ENCODE data around the gene IL3RA. TPM values are rescaled to one million over a fixed set of nuclear protein-coding genes. Genes with fewer than 3 reads are reported as not detected.
"Not testable (repeated sequence)": the region's sequence is repeated elsewhere in the genome, so short reads cannot be mapped to it uniquely, and the experiment has no call there.

Gene IL3RA
- total and polyA plus RNA-seq, 4 experiments from 2014 or later, result 0.29 to 0.53 TPM; not detected in 2

DNA sequence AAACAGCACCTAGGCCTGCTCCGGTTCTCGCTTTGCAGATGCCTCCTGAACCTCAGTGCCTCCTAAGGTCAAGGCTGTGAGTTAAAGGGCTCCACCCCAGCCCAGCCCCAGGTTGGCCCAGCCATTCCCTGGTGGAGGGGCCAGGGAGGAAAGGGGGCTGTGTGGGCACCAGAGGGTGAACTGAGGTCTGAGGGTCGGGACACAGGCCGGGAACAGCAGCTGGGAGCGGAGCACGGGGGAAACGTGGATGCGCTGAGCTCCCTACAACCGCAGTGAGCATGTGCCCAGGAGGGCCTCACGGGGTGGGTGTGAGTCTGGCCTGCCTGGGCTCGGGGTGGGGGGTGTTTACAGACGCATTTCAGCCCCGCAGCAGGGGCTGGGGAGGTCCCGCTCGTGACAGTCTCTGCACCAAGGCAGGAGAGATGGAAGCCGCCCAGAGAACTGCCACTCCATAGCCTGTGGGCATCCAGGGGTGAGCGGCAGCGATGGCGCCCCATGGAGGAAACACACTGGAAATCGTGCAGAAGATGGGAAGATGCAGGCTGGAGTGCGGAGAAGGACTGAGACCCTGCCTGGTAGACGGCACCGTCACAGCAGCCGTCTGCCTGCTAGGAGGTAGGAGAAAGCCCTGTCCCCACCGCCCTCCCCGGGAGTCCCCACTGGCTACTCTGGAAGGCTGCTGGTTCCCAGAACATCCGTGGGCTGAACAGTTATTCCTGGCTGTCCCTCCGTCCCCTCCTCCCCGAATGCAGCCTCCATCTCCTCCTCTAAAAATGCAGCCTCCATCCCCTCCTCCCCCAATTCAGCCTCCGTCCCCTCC is 65.2 kb downstream of the IL3RA start:
- Histone ChIP-seq H3K27ac (ENCODE audit: low read depth, low read length) (no peak overlapping the region), H3K9me3 (ENCODE audit: control insufficient read depth in 1 of 2, low read length in 2 of 2) (no peaks in the 10 kb centered on the region), H3K4me1 (ENCODE audit: insufficient read depth, low read length) (no peaks in the 10 kb centered on the region), H3K27me3 (ENCODE audit: insufficient read depth, low read length) (no peaks in the 10 kb centered on the region), H3K4me3 (ENCODE audit: low read length in 2 of 2) (no peak overlapping the region), H3K36me3 (ENCODE audit: insufficient read depth, low read length) (peaks cover 28% of the 10 kb centered on the region)
- Mint-ChIP-seq H3K27me3 (no peaks in the 10 kb centered on the region), H3K27ac (no peak overlapping the region), H3K9me3 (no peaks in the 10 kb centered on the region), H3K4me3 (no peak overlapping the region), H3K36me3 (peaks cover 0 to 3% of the 10 kb centered on the region in 2 donors), H3K4me1 (no peaks in the 10 kb centered on the region)
- ChIA-PET CTCF (ENCODE audit: partially characterized antibody) (no interaction called here), POLR2A (ENCODE audit: partially characterized antibody) (no interaction called here)
- intact Hi-C loops (cut with micrococcal nuclease), result loop anchor here (1.0 kb wide), 1 partner anchor 14 kb away; no protein-coding TSS in a partner anchor
- DNase-seq, result no peak

GRCh38 chrX:1403228-1403627 is 66.6 kb downstream of the IL3RA start:
- no peaks in the 10 kb centered on the region for H3K9me3 ChIP-seq (ENCODE audit: control insufficient read depth in 1 of 2, low read length in 2 of 2)
- H3K4me3 ChIP-seq (ENCODE audit: low read length in 2 of 2), result no peak overlapping the region
- ChIA-PET CTCF (ENCODE audit: partially characterized antibody) (no interaction called here), POLR2A (ENCODE audit: partially characterized antibody) (no interaction called here)
- Mint-ChIP-seq H3K36me3 (peaks cover 0 to 2% of the 10 kb centered on the region in 2 donors), H3K4me1 (no peaks in the 10 kb centered on the region), H3K9me3 (no peaks in the 10 kb centered on the region), H3K4me3 (no peak overlapping the region), H3K27me3 (no peaks in the 10 kb centered on the region), H3K27ac (no peak overlapping the region)
- intact Hi-C loops (cut with micrococcal nuclease), result no loop called here
- peaks cover 36% of the 10 kb centered on the region for H3K36me3 ChIP-seq (ENCODE audit: insufficient read depth, low read length)
- DNase-seq, result no peak
- H3K4me1 ChIP-seq (ENCODE audit: insufficient read depth, low read length), result no peaks in the 10 kb centered on the region
- H3K27ac ChIP-seq (ENCODE audit: low read depth, low read length), result no peak overlapping the region
- no peaks in the 10 kb centered on the region for H3K27me3 ChIP-seq (ENCODE audit: insufficient read depth, low read length)

DNA sequence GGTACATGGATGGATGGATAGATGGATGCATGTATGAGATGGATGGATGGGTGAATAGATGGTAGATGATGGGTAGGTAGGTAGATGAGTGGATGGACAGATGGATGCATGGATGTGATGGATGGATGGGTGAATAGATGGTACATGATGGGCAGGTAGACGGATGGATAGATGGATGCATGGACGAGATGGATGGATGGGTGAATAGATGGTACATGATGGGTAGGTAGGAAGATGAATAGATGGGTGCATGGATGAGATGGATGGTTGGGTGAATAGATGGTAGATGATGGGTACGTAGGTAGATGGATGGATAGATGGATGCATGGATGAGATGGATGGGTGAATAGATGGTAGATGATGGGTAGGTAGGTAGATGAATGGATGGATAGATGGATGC is 67.3 kb downstream of the IL3RA start:
- H3K9me3 Mint-ChIP-seq; H3K4me1 ChIP-seq (ENCODE audit: insufficient read depth, low read length); H3K27ac Mint-ChIP-seq; H3K36me3 Mint-ChIP-seq; POLR2A ChIA-PET (ENCODE audit: partially characterized antibody); H3K27ac ChIP-seq (ENCODE audit: low read depth, low read length); DNase-seq; CTCF ChIA-PET (ENCODE audit: partially characterized antibody); H3K27me3 Mint-ChIP-seq; H3K4me3 ChIP-seq (ENCODE audit: low read length in 2 of 2); H3K4me3 Mint-ChIP-seq; H3K9me3 ChIP-seq (ENCODE audit: control insufficient read depth in 1 of 2, low read length in 2 of 2); H3K4me1 Mint-ChIP-seq; H3K27me3 ChIP-seq (ENCODE audit: insufficient read depth, low read length); intact Hi-C loops (cut with micrococcal nuclease): not testable (repeated sequence)
- peaks cover 36% of the 10 kb centered on the region for H3K36me3 ChIP-seq (ENCODE audit: insufficient read depth, low read length)

GRCh38 chrX:1405769-1406168 is 69.2 kb downstream of the IL3RA start:
- H3K27ac Mint-ChIP-seq; POLR2A ChIA-PET (ENCODE audit: partially characterized antibody); DNase-seq; H3K4me3 ChIP-seq (ENCODE audit: low read length in 2 of 2); H3K36me3 Mint-ChIP-seq; H3K4me1 Mint-ChIP-seq; H3K27me3 ChIP-seq (ENCODE audit: insufficient read depth, low read length); H3K4me3 Mint-ChIP-seq; intact Hi-C loops (cut with micrococcal nuclease); H3K27me3 Mint-ChIP-seq; H3K9me3 Mint-ChIP-seq; H3K9me3 ChIP-seq (ENCODE audit: control insufficient read depth in 1 of 2, low read length in 2 of 2); H3K27ac ChIP-seq (ENCODE audit: low read depth, low read length); H3K4me1 ChIP-seq (ENCODE audit: insufficient read depth, low read length); CTCF ChIA-PET (ENCODE audit: partially characterized antibody): not testable (repeated sequence)
- H3K36me3 ChIP-seq (ENCODE audit: insufficient read depth, low read length), result peaks cover 33% of the 10 kb centered on the region

- H3K27me3 ChIP-seq (ENCODE audit: insufficient read depth, low read length), result no peaks in the 10 kb centered on the region
- H3K27ac Mint-ChIP-seq, result no peak overlapping the region
- intact Hi-C loops (cut with micrococcal nuclease), result no loop called here
- no peaks in the 10 kb centered on the region for H3K27me3 Mint-ChIP-seq
- CTCF ChIA-PET (ENCODE audit: partially characterized antibody), result no interaction called here
- H3K4me1 ChIP-seq (ENCODE audit: insufficient read depth, low read length), result no peaks in the 10 kb centered on the region
- POLR2A ChIA-PET (ENCODE audit: partially characterized antibody), result no interaction called here
- H3K27ac ChIP-seq (ENCODE audit: low read depth, low read length), result no peak overlapping the region
- H3K4me1 Mint-ChIP-seq, result no peaks in the 10 kb centered on the region
- no peak overlapping the region for H3K4me3 ChIP-seq (ENCODE audit: low read length in 2 of 2)
- H3K9me3 Mint-ChIP-seq, result peaks cover 0 to 3% (median 0%) of the 10 kb centered on the region in 8 donors
- H3K9me3 ChIP-seq (ENCODE audit: control insufficient read depth in 1 of 2, low read length in 2 of 2), result no peaks in the 10 kb centered on the region
- H3K36me3 ChIP-seq (ENCODE audit: insufficient read depth, low read length), result peaks cover 33% of the 10 kb centered on the region
- H3K36me3 Mint-ChIP-seq, result peaks cover 10% of the 10 kb centered on the region in 2 donors
- DNase-seq, result no peak
- no peak overlapping the region for H3K4me3 Mint-ChIP-seq
Measured at GRCh38 chrX:1407035-1407434, 70.5 kb downstream of the IL3RA start.

- H3K4me3 ChIP-seq (ENCODE audit: low read length in 2 of 2), result no peak overlapping the region
- peaks cover 18% of the 10 kb centered on the region for H3K36me3 ChIP-seq (ENCODE audit: insufficient read depth, low read length)
- H3K27me3 Mint-ChIP-seq, result no peaks in the 10 kb centered on the region
- no peaks in the 10 kb centered on the region for H3K4me1 ChIP-seq (ENCODE audit: insufficient read depth, low read length)
- ChIA-PET CTCF (ENCODE audit: partially characterized antibody) (no interaction called here), POLR2A (ENCODE audit: partially characterized antibody) (no interaction called here)
- no peak overlapping the region for H3K27ac ChIP-seq (ENCODE audit: low read depth, low read length)
- DNase-seq, result no peak
- H3K27ac Mint-ChIP-seq, result peak overlapping the region in 2 of 7 donors; percentile 2 to 42
- H3K27me3 ChIP-seq (ENCODE audit: insufficient read depth, low read length), result no peaks in the 10 kb centered on the region
- no peak overlapping the region for H3K4me3 Mint-ChIP-seq
- peaks cover 26 to 27% of the 10 kb centered on the region in 2 donors for H3K36me3 Mint-ChIP-seq
- H3K4me1 Mint-ChIP-seq, result no peaks in the 10 kb centered on the region
- peaks cover 0 to 3% (median 0%) of the 10 kb centered on the region in 8 donors for H3K9me3 Mint-ChIP-seq
- intact Hi-C loops (cut with micrococcal nuclease), result no loop called here
- no peaks in the 10 kb centered on the region for H3K9me3 ChIP-seq (ENCODE audit: control insufficient read depth in 1 of 2, low read length in 2 of 2)
Measured at GRCh38 chrX:1411326-1411725, 74.7 kb downstream of the IL3RA start.

DNA sequence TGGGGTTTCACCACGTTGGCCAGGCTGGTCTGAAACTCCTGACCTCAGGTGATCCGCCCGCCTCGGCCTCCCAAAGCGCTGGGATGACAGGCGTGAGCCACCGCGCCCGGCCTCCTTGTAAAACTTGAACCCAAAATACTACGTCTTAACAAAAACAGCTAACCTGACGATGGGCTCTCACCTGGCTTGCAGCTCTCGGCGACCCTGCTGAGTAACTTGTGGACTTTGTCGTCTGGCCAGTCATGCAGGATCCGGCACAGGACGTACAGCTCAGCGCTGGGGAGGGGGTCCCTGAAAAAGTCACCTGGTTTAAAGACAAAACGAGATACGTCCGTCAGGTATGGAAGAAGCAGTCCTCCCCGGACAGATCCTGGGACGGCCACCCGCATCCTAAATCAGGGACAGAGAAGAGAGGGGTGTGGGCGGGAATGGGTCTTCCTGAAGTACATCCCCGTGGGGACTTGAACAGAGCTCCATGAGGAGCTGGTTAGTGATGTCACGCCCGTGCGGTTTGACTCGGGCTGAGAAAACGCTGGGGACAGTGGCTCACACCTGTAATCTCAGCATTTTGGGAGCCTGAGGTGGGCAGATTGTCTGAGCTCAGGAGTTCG is 76.1 kb downstream of the IL3RA start:
- H3K27me3 Mint-ChIP-seq, result no peaks in the 10 kb centered on the region
- no peaks in the 10 kb centered on the region for H3K4me1 Mint-ChIP-seq
- POLR2A ChIA-PET (ENCODE audit: partially characterized antibody), result no interaction called here
- no peak overlapping the region for H3K27ac Mint-ChIP-seq
- Histone ChIP-seq H3K4me3 (ENCODE audit: low read length in 2 of 2) (no peak overlapping the region), H3K36me3 (ENCODE audit: insufficient read depth, low read length) (peaks cover 9% of the 10 kb centered on the region), H3K27me3 (ENCODE audit: insufficient read depth, low read length) (no peaks in the 10 kb centered on the region), H3K27ac (ENCODE audit: low read depth, low read length) (no peak overlapping the region), H3K4me1 (ENCODE audit: insufficient read depth, low read length) (no peaks in the 10 kb centered on the region), H3K9me3 (ENCODE audit: control insufficient read depth in 1 of 2, low read length in 2 of 2) (no peaks in the 10 kb centered on the region)
- peaks cover 26 to 27% of the 10 kb centered on the region in 2 donors for H3K36me3 Mint-ChIP-seq
- intact Hi-C loops (cut with micrococcal nuclease), result no loop called here
- CTCF ChIA-PET (ENCODE audit: partially characterized antibody), result no interaction called here
- H3K9me3 Mint-ChIP-seq, result peaks cover 0 to 3% (median 0%) of the 10 kb centered on the region in 8 donors
- no peak overlapping the region for H3K4me3 Mint-ChIP-seq
- DNase-seq, result peak in 1 of 5 donors; percentile 22
